ENCODE results near the gene SNRPE.

SNRPE gene

GRCh38 chr1:203880606-203881005, 19.2 kb downstream of the SNRPE start:
- Histone ChIP-seq H3K4me3 (ENCODE audit: low read length, poor library complexity, severe bottlenecking) (no peak overlapping the region), H3F3A (ENCODE audit: low read depth) (no peaks in the 10 kb centered on the region), H3K9ac (ENCODE audit: low read depth, low read length, poor library complexity, severe bottlenecking) (no peak overlapping the region), H3K9me3 (ENCODE audit: insufficient read depth, low read depth, low read length) (no peaks in the 10 kb centered on the region), H3K36me3 (ENCODE audit: insufficient read depth, low read length) (no peaks in the 10 kb centered on the region), H3K4me1 (ENCODE audit: insufficient read depth, low read length, poor library complexity, severe bottlenecking) (no peaks in the 10 kb centered on the region), H3K27me3 (ENCODE audit: insufficient read depth, low read length, poor library complexity, severe bottlenecking) (no peaks in the 10 kb centered on the region), H2AFZ (ENCODE audit: low read length) (no peak overlapping the region), H3K79me2 (ENCODE audit: insufficient read depth, low read length) (no peaks in the 10 kb centered on the region), H4K20me1 (ENCODE audit: insufficient read depth, low read length, poor library complexity, severe bottlenecking) (no peaks in the 10 kb centered on the region), H3K4me2 (ENCODE audit: low read depth, low read length, poor library complexity, severe bottlenecking) (no peak overlapping the region), H3K9me2 (replicated peaks; ENCODE audit: low read depth, low read length) (no peaks in the 10 kb centered on the region)
- TF ChIP-seq EZH2phosphoT487 (IDR thresholded peaks at IDR 0.05; ENCODE audit: borderline replicate concordance) (no peak), CTCF (conservative IDR thresholded peaks at IDR 0.05; ENCODE audit: low read length) (no peak)

DNA sequence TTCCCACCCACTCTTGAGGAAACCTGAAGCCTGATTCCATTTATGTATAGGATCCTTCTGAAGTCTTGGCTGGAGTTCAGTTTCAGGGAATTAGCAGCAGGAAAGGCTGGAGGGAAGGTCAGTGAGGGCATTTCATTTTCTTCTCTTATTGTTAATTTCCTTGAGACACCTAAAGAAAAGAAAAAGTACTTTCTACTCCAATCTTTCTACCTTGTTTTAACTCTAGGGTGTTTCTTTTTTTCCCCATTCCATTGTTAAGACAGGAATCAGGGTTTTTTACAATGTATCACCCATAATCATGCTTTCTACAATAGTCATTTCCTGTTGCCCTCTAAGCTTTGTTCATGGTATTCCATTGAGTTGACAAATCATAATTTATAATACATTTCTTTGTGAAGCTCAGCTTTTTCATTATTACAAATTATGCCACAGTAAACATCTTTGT, 27.4 kb downstream of the SNRPE start:
- no peaks in the 10 kb centered on the region for H3K79me2 ChIP-seq (ENCODE audit: insufficient read depth, low read length)
- TF ChIP-seq EZH2phosphoT487 (IDR thresholded peaks at IDR 0.05; ENCODE audit: borderline replicate concordance) (no peak), CTCF (conservative IDR thresholded peaks at IDR 0.05; ENCODE audit: low read length) (no peak)
- H3K4me3 ChIP-seq (ENCODE audit: low read length, poor library complexity, severe bottlenecking): no peak overlapping the region
- H3K27me3 ChIP-seq (ENCODE audit: insufficient read depth, low read length, poor library complexity, severe bottlenecking): no peaks in the 10 kb centered on the region
- H3F3A ChIP-seq (ENCODE audit: low read depth): no peaks in the 10 kb centered on the region
- H3K9me3 ChIP-seq (ENCODE audit: insufficient read depth, low read depth, low read length): no peaks in the 10 kb centered on the region
- no peak overlapping the region for H2AFZ ChIP-seq (ENCODE audit: low read length)
- no peaks in the 10 kb centered on the region for H3K36me3 ChIP-seq (ENCODE audit: insufficient read depth, low read length)
- H3K9me2 ChIP-seq (replicated peaks; ENCODE audit: low read depth, low read length): no peaks in the 10 kb centered on the region
- no peaks in the 10 kb centered on the region for H4K20me1 ChIP-seq (ENCODE audit: insufficient read depth, low read length, poor library complexity, severe bottlenecking)
- no peak overlapping the region for H3K4me2 ChIP-seq (ENCODE audit: low read depth, low read length, poor library complexity, severe bottlenecking)
- H3K9ac ChIP-seq (ENCODE audit: low read depth, low read length, poor library complexity, severe bottlenecking): no peak overlapping the region
- H3K4me1 ChIP-seq (ENCODE audit: insufficient read depth, low read length, poor library complexity, severe bottlenecking): no peaks in the 10 kb centered on the region

GRCh38 chr1:203891950-203892349, 30.6 kb downstream of the SNRPE start:
- Histone ChIP-seq H3K9me2 (replicated peaks; ENCODE audit: low read depth, low read length) (no peaks in the 10 kb centered on the region), H3K4me2 (ENCODE audit: low read depth, low read length, poor library complexity, severe bottlenecking) (no peak overlapping the region), H3F3A (ENCODE audit: low read depth) (no peaks in the 10 kb centered on the region), H4K20me1 (ENCODE audit: insufficient read depth, low read length, poor library complexity, severe bottlenecking) (no peaks in the 10 kb centered on the region), H3K4me3 (ENCODE audit: low read length, poor library complexity, severe bottlenecking) (no peak overlapping the region), H3K27me3 (ENCODE audit: insufficient read depth, low read length, poor library complexity, severe bottlenecking) (no peaks in the 10 kb centered on the region), H3K4me1 (ENCODE audit: insufficient read depth, low read length, poor library complexity, severe bottlenecking) (no peaks in the 10 kb centered on the region), H3K79me2 (ENCODE audit: insufficient read depth, low read length) (no peaks in the 10 kb centered on the region), H3K9me3 (ENCODE audit: insufficient read depth, low read depth, low read length) (no peaks in the 10 kb centered on the region), H2AFZ (ENCODE audit: low read length) (no peak overlapping the region), H3K9ac (ENCODE audit: low read depth, low read length, poor library complexity, severe bottlenecking) (no peak overlapping the region), H3K36me3 (ENCODE audit: insufficient read depth, low read length) (no peaks in the 10 kb centered on the region)
- no peak for TF ChIP-seq CTCF (conservative IDR thresholded peaks at IDR 0.05; ENCODE audit: low read length)
- TF ChIP-seq EZH2phosphoT487 (IDR thresholded peaks at IDR 0.05; ENCODE audit: borderline replicate concordance): no peak

All from Loucy (cell line).